ENCODE results near the gene NUDT3. TPM values are rescaled to one million over a fixed set of nuclear protein-coding genes. Genes with fewer than 3 reads are reported as not detected.
"Not testable (repeated sequence)": the region's sequence is repeated elsewhere in the genome, so short reads cannot be mapped to it uniquely, and the experiment has no call there.

The NUDT3 gene
- total and polyA plus RNA-seq, 4 donors = 3.2 to 20.2 (median 9.5) TPM

GRCh38 chr6:34331371-34332050 is 61.0 kb downstream of the NUDT3 start:
- Histone ChIP-seq H3K4me3 (ENCODE audit: low read depth in 1 of 3, low read length in 3 of 3) (no peak overlapping the region), H3K36me3 (ENCODE audit: control insufficient read depth in 4 of 4, insufficient read depth in 3 of 4, low read depth in 1 of 4, low read length in 3 of 4) (peaks cover 0 to 6% (median under 1%) of the 10 kb centered on the region in 4 donors), H3K27ac (ENCODE audit: low read depth in 1 of 2, low read length in 2 of 2) (no peak overlapping the region), H3K4me1 (ENCODE audit: control insufficient read depth in 4 of 4, insufficient read depth in 4 of 4, low read length in 3 of 4) (peaks cover 0 to 2% (median 0%) of the 10 kb centered on the region in 4 donors), H3K27me3 (ENCODE audit: control insufficient read depth in 4 of 4, insufficient read depth in 4 of 4, low read length in 3 of 4) (no peaks in the 10 kb centered on the region), H3K9me3 (ENCODE audit: control insufficient read depth in 4 of 4, low read length in 3 of 4) (no peaks in the 10 kb centered on the region), H3K9ac (ENCODE audit: low read depth in 1 of 2, low read length in 2 of 2) (no peak overlapping the region)
- TF ChIP-seq FOXA1 (IDR thresholded peaks at IDR 0.05) (no peak), NR2F2 (IDR thresholded peaks at IDR 0.05) (no peak), RAD21 (IDR thresholded peaks at IDR 0.05) (no peak), HNF4G (IDR thresholded peaks at IDR 0.05) (no peak), FOXA2 (IDR thresholded peaks at IDR 0.05) (no peak), TAF1 (conservative IDR thresholded peaks at IDR 0.05) (no peak)
- TF ChIP-seq, protein P1, sequence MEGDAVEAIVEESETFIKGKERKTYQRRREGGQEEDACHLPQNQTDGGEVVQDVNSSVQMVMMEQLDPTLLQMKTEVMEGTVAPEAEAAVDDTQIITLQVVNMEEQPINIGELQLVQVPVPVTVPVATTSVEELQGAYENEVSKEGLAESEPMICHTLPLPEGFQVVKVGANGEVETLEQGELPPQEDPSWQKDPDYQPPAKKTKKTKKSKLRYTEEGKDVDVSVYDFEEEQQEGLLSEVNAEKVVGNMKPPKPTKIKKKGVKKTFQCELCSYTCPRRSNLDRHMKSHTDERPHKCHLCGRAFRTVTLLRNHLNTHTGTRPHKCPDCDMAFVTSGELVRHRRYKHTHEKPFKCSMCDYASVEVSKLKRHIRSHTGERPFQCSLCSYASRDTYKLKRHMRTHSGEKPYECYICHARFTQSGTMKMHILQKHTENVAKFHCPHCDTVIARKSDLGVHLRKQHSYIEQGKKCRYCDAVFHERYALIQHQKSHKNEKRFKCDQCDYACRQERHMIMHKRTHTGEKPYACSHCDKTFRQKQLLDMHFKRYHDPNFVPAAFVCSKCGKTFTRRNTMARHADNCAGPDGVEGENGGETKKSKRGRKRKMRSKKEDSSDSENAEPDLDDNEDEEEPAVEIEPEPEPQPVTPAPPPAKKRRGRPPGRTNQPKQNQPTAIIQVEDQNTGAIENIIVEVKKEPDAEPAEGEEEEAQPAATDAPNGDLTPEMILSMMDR (IDR thresholded peaks at IDR 0.05; ENCODE audit: low read depth, low read length, missing input control) = no peak
- TF ChIP-seq, protein P2, sequence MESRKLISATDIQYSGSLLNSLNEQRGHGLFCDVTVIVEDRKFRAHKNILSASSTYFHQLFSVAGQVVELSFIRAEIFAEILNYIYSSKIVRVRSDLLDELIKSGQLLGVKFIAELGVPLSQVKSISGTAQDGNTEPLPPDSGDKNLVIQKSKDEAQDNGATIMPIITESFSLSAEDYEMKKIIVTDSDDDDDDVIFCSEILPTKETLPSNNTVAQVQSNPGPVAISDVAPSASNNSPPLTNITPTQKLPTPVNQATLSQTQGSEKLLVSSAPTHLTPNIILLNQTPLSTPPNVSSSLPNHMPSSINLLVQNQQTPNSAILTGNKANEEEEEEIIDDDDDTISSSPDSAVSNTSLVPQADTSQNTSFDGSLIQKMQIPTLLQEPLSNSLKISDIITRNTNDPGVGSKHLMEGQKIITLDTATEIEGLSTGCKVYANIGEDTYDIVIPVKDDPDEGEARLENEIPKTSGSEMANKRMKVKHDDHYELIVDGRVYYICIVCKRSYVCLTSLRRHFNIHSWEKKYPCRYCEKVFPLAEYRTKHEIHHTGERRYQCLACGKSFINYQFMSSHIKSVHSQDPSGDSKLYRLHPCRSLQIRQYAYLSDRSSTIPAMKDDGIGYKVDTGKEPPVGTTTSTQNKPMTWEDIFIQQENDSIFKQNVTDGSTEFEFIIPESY (IDR thresholded peaks at IDR 0.05) = no peak
- DNase-seq (ENCODE audit: low spot score) = no peak
- WGBS = 75% methylated on average over 7 of the region's 7 CpGs

DNA sequence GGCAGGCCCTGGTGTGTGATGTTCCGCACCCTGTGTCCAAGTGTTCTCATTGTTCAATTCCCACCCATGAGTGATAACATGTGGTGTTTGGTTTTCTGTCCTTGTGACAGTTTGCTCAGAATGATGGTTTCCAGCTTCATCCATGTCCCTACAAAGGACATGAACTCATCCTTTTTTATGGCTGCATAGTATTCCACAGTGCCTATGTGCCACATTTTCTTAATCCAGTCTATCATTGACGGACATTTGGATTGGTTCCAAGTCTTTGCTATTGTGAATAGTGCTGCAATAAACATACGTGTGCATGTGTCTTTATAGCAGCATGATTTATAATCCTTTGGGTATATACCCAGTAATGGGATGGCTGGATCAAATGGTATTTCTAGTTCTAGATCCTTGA is 62.7 kb downstream of the NUDT3 start:
- not testable (repeated sequence) for H3K9me3 ChIP-seq (ENCODE audit: control insufficient read depth in 4 of 4, low read length in 3 of 4); H3K27ac ChIP-seq (ENCODE audit: low read depth in 1 of 2, low read length in 2 of 2); H3K27me3 ChIP-seq (ENCODE audit: control insufficient read depth in 4 of 4, insufficient read depth in 4 of 4, low read length in 3 of 4); H3K4me3 ChIP-seq (ENCODE audit: low read depth in 1 of 3, low read length in 3 of 3); H3K9ac ChIP-seq (ENCODE audit: low read depth in 1 of 2, low read length in 2 of 2); DNase-seq (ENCODE audit: low spot score); H3K36me3 ChIP-seq (ENCODE audit: control insufficient read depth in 4 of 4, insufficient read depth in 3 of 4, low read depth in 1 of 4, low read length in 3 of 4); H3K4me1 ChIP-seq (ENCODE audit: control insufficient read depth in 4 of 4, insufficient read depth in 4 of 4, low read length in 3 of 4)
- WGBS = 91% methylated on average over 2 of the region's 3 CpGs

DNA sequence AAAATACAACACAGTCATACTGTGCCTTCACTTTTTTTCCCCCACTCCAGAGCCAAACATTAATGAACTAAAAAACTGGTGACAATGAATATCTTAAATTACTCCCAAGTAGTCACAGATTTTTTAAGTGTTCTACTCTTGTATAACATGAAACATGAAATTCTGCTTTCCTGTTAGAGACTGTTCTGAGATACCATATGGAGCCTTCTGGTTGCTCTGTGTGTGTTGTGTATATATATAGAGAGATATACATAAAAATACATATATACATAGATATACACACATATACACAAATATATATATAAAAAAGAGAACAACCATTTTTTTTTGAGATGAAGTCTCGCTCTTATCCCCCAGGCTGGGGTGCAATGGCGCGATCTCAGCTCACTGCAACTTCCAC is 63.5 kb downstream of the NUDT3 start:
- no peak for DNase-seq (ENCODE audit: low spot score)
- no peak overlapping the region for H3K27ac ChIP-seq (ENCODE audit: low read depth in 1 of 2, low read length in 2 of 2)
- H3K9ac ChIP-seq (ENCODE audit: low read depth in 1 of 2, low read length in 2 of 2) = no peak overlapping the region
- WGBS = 97% methylated on average over 3 of the region's 3 CpGs
- no peaks in the 10 kb centered on the region for H3K27me3 ChIP-seq (ENCODE audit: control insufficient read depth in 4 of 4, insufficient read depth in 4 of 4, low read length in 3 of 4)
- H3K36me3 ChIP-seq (ENCODE audit: control insufficient read depth in 4 of 4, insufficient read depth in 3 of 4, low read depth in 1 of 4, low read length in 3 of 4) = peaks cover 0 to 3% (median under 1%) of the 10 kb centered on the region in 4 donors
- H3K4me1 ChIP-seq (ENCODE audit: control insufficient read depth in 4 of 4, insufficient read depth in 4 of 4, low read length in 3 of 4) = peaks cover 0 to 2% (median 0%) of the 10 kb centered on the region in 4 donors
- H3K9me3 ChIP-seq (ENCODE audit: control insufficient read depth in 4 of 4, low read length in 3 of 4) = no peaks in the 10 kb centered on the region
- TF ChIP-seq EGR1 (IDR thresholded peaks at IDR 0.05; ENCODE audit: low read depth in 2 of 2) = no peak
- TF ChIP-seq YY1 (IDR thresholded peaks at IDR 0.05) = no peak
- no peak for TF ChIP-seq NR2F2 (IDR thresholded peaks at IDR 0.05)
- no peak for TF ChIP-seq RXRA (IDR thresholded peaks at IDR 0.05)
- TF ChIP-seq FOXA1 (IDR thresholded peaks at IDR 0.05) = no peak
- no peak for TF ChIP-seq GABPA (IDR thresholded peaks at IDR 0.05 in 1 of 2, conservative IDR thresholded peaks at IDR 0.05 in 1 of 2)
- no peak for TF ChIP-seq SP1 (IDR thresholded peaks at IDR 0.05)
- TF ChIP-seq, protein P2 (IDR thresholded peaks at IDR 0.05) = no peak
- TF ChIP-seq RAD21 (IDR thresholded peaks at IDR 0.05) = no peak
- no peak for TF ChIP-seq HNF4G (IDR thresholded peaks at IDR 0.05)
- no peak for TF ChIP-seq TAF1 (conservative IDR thresholded peaks at IDR 0.05)
- TF ChIP-seq, protein P1 (IDR thresholded peaks at IDR 0.05; ENCODE audit: low read depth, low read length, missing input control) = no peak
- no peak for TF ChIP-seq HNF4A (conservative IDR thresholded peaks at IDR 0.05)
- no peak overlapping the region for H3K4me3 ChIP-seq (ENCODE audit: low read depth in 1 of 3, low read length in 3 of 3)
